ENCODE results near the gene MICU1. TPM values are rescaled to one million over a fixed set of nuclear protein-coding genes. Genes with fewer than 3 reads are reported as not detected.
A peak's percentile ranks its signal among the peaks of the same experiment; 100 is the strongest.

MICU1 gene
- total and polyA plus RNA-seq, 2 donors (not counting 3 experiments of a cell fraction or from before 2014, with no cell fraction given) = 27.5 to 48.0 TPM

DNA sequence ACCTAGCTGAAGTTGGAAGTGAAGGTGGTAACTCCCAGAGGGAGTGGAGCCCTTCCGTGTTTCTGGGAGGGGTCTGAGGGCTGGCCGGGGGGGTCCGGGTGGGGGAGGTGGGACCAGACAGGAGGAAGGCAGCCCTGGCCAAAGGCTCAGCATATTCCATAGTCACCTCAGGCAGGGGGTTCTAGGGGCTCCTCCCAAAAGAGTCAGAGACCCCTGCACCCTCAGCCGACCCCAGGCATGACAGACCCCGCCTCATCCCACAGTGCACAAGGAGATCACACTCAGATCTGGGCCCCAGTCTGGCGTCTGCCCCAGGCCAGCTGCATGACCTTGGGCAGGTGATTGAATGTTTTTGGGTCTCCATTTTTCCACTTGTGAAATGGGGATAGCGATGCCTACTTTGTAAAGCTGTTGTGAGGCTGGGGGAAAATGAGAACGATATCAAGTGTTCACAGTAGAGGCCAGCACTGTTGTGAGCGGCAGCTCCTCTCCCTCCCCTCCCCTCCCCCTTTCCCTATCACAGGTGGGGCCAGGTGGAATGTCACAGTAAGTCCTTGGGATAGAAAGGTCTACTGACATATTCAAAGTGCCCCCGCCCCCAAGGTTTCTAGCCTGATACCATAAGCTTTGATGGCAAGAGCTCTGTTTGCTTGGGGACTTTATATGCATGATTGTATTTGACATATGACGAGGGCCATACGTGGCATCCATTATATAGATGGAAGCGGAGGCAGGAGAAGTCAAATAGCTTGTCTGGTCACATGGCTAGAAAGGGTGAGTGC, 304.4 kb downstream of the MICU1 start:
- DNase-seq (ENCODE audit: low read depth, low spot score) (no peak), FAIRE-seq (peak; percentile 12)
- intact Hi-C loops (cut with micrococcal nuclease) = no loop called here
- H3K9me3 ChIP-seq (replicated peaks; ENCODE audit: control insufficient read depth, insufficient read depth, low read length) = no peaks in the 10 kb centered on the region
- H3K9ac ChIP-seq (replicated peaks; ENCODE audit: extremely low read depth, insufficient read depth, low read length) = peak overlapping the region; percentile 83
- ChIA-PET POLR2A (interaction anchor here (0.6 to 5.6 kb wide), 6 partner anchors 24 to 195 kb away, joined by 3 to 59 read pairs (median 8); partner anchors contain the start of gene DDIT4), CTCF (interaction anchor here (0.7 to 5.4 kb wide), 7 partner anchors 11 to 425 kb away, joined by 3 to 72 read pairs (median 4); partner anchors contain the start of genes ASCC1 and DDIT4)
- no peak overlapping the region for H3K4me3 ChIP-seq (replicated peaks in 1 of 3; ENCODE audit: insufficient read depth in 1 of 3, low read depth in 1 of 3, low read length in 3 of 3)
- BruUV-seq (replicated peaks) = no TSS peak
- peak overlapping the region; percentile 100 for H3K27ac ChIP-seq (ENCODE audit: insufficient read depth, low read depth, low read length)
- no peaks in the 10 kb centered on the region for H3K79me2 ChIP-seq (ENCODE audit: control insufficient read depth, insufficient read depth, low read length)
- peaks cover 63% of the 10 kb centered on the region for H3K4me1 ChIP-seq (ENCODE audit: control insufficient read depth, extremely low read depth, insufficient read depth, low read length)
- TF ChIP-seq FOS (IDR thresholded peaks at IDR 0.05; ENCODE audit: borderline replicate concordance, insufficient read depth, low read length) = no peak
- TF ChIP-seq, protein P1, sequence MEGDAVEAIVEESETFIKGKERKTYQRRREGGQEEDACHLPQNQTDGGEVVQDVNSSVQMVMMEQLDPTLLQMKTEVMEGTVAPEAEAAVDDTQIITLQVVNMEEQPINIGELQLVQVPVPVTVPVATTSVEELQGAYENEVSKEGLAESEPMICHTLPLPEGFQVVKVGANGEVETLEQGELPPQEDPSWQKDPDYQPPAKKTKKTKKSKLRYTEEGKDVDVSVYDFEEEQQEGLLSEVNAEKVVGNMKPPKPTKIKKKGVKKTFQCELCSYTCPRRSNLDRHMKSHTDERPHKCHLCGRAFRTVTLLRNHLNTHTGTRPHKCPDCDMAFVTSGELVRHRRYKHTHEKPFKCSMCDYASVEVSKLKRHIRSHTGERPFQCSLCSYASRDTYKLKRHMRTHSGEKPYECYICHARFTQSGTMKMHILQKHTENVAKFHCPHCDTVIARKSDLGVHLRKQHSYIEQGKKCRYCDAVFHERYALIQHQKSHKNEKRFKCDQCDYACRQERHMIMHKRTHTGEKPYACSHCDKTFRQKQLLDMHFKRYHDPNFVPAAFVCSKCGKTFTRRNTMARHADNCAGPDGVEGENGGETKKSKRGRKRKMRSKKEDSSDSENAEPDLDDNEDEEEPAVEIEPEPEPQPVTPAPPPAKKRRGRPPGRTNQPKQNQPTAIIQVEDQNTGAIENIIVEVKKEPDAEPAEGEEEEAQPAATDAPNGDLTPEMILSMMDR (IDR thresholded peaks at IDR 0.05; ENCODE audit: extremely low read depth in 1 of 2, insufficient read depth in 1 of 2, low read depth in 1 of 2, low read length in 2 of 2) = no peak
- TF ChIP-seq JUN (IDR thresholded peaks at IDR 0.05; ENCODE audit: borderline replicate concordance, insufficient read depth, insufficient read length, low read depth) = no peak
- TF ChIP-seq, protein P2, sequence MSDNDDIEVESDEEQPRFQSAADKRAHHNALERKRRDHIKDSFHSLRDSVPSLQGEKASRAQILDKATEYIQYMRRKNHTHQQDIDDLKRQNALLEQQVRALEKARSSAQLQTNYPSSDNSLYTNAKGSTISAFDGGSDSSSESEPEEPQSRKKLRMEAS (IDR thresholded peaks at IDR 0.05; ENCODE audit: insufficient read depth, insufficient read length) = no peak
- TF ChIP-seq POLR2AphosphoS5 (IDR thresholded peaks at IDR 0.05; ENCODE audit: insufficient read depth, low read depth, low read length) = no peak
- no peak for TF ChIP-seq GATA2 (IDR thresholded peaks at IDR 0.05; ENCODE audit: insufficient read depth, insufficient read length, low read depth, low read length)
- no peak for TF ChIP-seq MYC (IDR thresholded peaks at IDR 0.05; ENCODE audit: low read depth, low read length)
- no peak for TF ChIP-seq POLR2A (IDR thresholded peaks at IDR 0.05; ENCODE audit: low read depth, low read length)
- no peak for TF ChIP-seq EZH2 (IDR thresholded peaks at IDR 0.05; ENCODE audit: borderline replicate concordance, low read depth, low read length, severe bottlenecking)
- dilution Hi-C loops (cut with MboI; ENCODE audit: extremely low pct_ligation_motif_present, low sequenced_read_pairs) = no loop called here
- no peaks in the 10 kb centered on the region for H3K27me3 ChIP-seq (ENCODE audit: control insufficient read depth in 2 of 2, insufficient read depth in 2 of 2, low read length in 2 of 2)
- H3K9me1 ChIP-seq (replicated peaks; ENCODE audit: control insufficient read depth, extremely low read depth, insufficient read depth, low read length) = no peaks in the 10 kb centered on the region
- H3K4me2 ChIP-seq (ENCODE audit: insufficient read depth, low read length) = no peak overlapping the region
- H3K36me3 ChIP-seq (ENCODE audit: control insufficient read depth in 2 of 2, extremely low read depth in 1 of 2, insufficient read depth in 2 of 2, low read length in 2 of 2) = no peaks in the 10 kb centered on the region
- no peaks in the 10 kb centered on the region for H4K20me1 ChIP-seq (replicated peaks; ENCODE audit: control insufficient read depth, extremely low read depth, insufficient read depth, low read length)
- H2AFZ ChIP-seq (ENCODE audit: low read depth, low read length) = no peak overlapping the region

All from endothelial cell of umbilical vein (primary cell).